ENCODE data around the gene HEMK1.

DNA sequence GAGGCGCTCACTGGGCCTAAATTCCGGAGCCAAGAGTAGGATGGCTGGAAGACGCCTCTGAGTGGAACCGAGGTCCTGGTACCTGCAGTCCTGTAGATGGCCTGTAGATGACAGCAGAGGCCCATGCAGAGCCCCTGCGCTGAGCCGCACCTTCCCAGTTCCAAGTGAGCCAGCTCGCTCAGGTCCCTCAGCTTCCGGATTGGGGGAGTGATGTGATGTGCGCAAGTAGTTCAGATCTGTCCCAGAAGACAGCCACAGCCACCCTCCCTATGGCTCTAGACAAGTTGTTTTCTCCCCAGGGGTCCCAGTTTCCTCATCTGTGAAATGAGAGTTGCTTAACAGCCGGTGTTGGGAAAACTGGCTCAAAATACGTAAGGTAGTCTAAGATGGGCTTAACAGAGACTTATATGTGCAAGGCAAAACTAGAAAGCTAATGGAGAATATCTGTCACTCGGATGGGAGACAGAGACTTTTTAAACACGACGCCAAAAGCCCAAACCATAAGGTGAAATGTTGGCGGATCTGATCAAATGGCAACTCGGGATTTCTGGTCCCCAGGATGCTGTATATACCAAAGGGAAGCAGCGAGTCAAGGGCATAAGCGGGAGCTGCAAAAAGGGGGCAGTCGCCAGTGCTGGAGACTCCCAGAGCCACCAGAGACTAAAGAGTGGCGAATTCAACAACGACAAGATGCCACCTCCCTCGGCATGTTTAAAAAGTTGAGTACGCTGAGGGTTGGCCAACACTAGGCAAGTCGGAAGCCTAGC, 46.9 kb downstream of the HEMK1 start:
- peak; percentile 99 to 100 (median 100) for TF ChIP-seq CTCF (IDR thresholded peaks at IDR 0.05 in 4 of 5, conservative IDR thresholded peaks at IDR 0.05 in 1 of 5)
- TF ChIP-seq POLR2A (IDR thresholded peaks at IDR 0.05) = no peak

Measured in gastrocnemius medialis (tissue), 4 donors.